HG03066 (cell line): ENCODE results near the gene DENND1A.
"Not testable (repeated sequence)": the region's sequence is repeated elsewhere in the genome, so short reads cannot be mapped to it uniquely, and the experiment has no call there.

Source experiments
- ATAC-seq: cut with Tn5 transposase; IDR thresholded peaks from one replicate; pipeline ENCODE4 v1.9.1; 2021; ENCODE audit warnings: low read depth; ENCODE audit not compliant: unreplicated experiment

The DENND1A gene

DNA sequence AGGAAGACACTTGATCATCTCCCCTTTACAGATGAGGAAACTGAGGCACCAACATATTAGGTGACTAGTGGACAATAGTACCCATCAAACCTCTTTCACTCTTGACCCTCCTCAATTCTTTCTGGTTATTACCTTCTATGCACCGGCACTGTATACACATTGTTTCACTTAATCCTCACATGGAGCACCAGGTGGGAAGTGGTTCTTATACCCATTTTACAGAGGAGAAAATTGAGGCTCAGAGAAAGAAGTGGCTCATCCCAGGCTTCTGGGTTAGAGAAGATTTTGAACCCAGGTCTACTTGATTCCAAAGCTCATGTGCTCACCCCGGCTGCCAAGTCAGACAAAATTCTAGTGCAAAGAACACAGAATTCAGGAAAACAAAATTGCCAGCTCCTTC, 17.4 kb upstream of the DENND1A start:
- no peak for ATAC-seq

DNA sequence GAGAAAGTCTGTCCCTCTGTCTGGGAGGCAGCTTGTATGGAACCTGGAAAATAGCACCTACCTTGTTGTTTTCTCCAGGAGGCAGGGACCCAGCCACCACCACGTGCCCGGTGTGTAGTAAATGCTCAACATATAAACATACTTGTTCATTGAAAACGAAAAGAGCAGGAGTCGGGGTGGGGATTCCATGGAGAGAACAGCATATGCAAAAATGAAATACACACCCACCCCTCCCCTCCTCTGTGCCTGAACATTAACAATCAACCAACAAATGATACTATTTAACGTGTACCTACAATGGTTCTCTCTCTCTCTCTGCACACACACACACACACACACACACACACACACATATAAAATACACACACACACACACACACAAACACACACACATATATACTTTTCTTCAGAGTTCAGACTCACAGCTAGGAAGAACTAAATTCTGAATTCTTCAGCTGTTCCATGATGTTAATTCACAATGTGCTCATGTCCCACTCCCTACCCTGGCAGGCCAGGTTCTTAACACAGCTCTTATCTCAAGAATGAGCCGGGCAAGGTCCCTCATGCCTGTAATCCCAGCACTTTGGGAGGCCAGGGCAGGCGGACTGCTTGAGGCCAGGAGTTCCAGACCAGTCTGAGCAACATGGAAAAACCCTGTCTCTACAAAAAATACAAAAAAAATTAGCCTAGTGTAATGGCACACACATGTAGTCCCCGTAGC, 16.3 kb upstream of the DENND1A start:
- no peak for ATAC-seq

GRCh38 chr9:123945532-123945931, 15.6 kb upstream of the DENND1A start:
- no peak for ATAC-seq

DNA sequence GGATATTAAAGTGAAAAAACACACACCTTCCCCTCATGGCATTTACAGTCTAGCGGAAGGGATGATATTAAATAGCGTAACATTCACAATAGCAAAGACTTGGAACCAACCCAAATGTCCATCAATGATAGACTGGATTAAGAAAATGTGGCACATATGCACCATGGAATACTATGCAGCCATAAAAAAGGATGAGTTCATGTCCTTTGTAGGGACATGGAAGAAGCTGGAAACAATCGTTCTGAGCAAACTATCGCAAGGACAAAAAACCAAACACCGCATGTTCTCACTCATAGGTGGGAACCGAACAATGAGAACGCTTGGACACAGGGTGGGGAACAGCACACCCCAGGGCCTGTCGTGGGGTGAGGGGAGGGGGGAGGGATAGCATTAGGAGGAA, 14.5 kb upstream of the DENND1A start:
- ATAC-seq = not testable (repeated sequence)

DNA sequence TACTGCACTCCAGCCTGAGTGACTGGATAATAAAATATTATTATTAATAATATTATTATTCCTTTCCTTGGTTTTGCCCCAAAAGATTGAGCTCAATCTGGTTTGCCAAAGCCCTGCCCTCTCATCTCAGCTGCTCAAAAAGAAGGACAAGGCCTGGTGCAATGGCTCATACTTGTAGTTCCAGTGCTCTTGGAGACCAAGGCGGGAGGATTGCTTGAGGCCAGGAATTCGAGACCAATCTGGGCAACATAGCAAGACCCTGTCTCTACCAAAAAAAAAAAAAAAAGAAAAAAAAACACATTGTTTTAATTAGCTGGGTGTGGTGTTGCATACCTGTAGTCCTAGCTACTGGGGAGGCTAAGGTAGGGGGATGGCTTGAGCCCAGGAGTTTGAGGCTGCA, 13.7 kb upstream of the DENND1A start:
- no peak for ATAC-seq

- ATAC-seq = no peak
Observed at GRCh38 chr9:123942542-123942941, 12.6 kb upstream of the DENND1A start.

- ATAC-seq = no peak
Observed at GRCh38 chr9:123941524-123942070, 11.7 kb upstream of the DENND1A start.

- ATAC-seq = no peak
Observed at GRCh38 chr9:123940721-123941523, 11.0 kb upstream of the DENND1A start.

DNA sequence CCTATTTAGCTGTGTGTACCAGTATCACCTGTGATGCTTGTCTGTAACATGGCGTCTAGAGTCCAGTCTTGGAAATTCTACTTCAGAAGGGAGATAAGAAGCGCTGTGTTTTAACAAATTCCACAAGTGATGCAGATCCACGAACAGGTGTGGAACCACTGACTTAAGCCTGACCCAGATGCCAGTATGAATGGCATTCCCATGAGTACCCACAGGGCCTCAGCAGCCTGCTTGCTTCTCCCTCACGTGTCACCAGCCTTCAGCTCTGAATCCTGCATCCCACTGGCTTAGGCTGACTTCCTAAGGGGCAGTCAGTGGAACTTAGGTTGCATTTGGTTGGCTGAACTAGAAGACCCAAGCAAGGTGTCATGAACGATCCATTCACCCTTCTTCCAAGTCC, 8.5 kb upstream of the DENND1A start:
- ATAC-seq = no peak

GRCh38 chr9:123936575-123936974, 6.6 kb upstream of the DENND1A start:
- ATAC-seq = not testable (repeated sequence)

GRCh38 chr9:123933440-123934212, 3.7 kb upstream of the DENND1A start:
- ATAC-seq = no peak

GRCh38 chr9:123929177-123929869, 603 bp downstream of the DENND1A start:
- ATAC-seq = peak; percentile 23

DNA sequence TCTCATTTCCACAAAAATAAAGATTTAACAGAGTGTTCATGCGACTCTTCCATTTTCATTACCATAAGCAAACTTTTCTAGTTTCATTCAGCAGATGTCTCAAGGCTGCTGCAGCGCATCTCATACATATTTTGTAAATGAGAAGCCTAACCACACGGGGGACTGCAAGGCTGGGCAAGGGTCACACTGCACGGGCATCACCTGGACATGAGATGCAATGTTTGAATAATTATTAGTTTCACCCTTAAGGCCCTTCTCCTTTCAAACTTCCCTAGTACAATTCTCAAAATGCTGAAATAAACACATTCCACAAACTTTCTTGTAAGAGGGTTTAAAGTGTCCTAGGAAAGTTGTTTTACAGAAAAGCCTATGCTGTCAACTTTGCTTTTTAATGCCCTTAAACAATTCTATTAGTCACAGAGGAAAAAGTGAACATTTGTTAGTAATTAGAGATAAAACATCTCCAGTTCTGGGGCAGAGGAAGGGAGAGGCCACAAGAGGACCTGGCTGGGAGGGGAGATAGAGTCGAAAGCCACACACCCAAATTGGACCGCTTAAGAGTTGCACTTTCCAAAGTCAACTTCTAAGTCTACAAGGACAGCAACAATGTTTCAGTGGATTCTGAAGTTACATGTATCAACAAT, 1.3 kb downstream of the DENND1A start:
- peak; percentile 21 for ATAC-seq

DNA sequence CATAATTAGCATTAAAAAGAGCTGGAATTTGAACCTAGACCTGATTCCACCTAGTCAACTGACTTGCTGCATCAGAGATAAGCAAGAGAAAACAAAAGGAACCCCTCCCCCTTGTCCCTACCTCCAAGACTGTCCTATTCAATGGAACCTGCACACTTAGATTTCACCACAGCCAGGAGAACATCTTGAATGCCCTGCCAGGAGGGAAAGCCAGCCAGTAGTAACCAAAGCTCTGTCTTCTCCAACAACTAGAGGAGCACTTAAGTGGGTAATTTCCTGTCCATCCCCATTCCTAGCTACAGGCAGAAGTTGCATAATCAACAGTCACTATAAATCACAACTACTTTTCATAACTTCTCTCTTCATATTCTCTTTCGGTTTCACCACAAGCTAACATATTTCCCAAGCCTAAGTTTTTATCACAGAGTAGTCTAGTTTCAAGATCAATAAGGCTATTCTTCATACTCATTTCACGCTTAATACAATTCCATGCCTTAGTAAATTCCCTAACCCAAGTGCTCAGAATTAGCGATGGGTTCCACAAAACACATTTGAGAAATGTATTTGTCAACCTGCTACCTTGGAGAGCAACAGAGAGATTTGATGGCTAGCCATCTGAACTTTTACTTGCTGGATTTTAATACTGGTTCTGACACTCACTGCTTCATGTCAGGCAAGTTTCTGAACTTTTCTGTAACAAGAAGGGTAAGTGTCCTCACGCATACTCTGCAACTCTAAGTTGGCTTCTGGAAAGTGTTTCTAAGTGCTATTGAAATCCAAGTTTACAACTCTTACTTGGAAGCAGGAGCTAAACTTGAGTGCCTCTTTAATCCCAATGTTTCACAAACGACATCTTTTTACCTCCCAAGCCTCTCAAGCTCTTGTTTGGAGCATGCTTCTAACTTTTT, 2.0 kb downstream of the DENND1A start:
- ATAC-seq = no peak

DNA sequence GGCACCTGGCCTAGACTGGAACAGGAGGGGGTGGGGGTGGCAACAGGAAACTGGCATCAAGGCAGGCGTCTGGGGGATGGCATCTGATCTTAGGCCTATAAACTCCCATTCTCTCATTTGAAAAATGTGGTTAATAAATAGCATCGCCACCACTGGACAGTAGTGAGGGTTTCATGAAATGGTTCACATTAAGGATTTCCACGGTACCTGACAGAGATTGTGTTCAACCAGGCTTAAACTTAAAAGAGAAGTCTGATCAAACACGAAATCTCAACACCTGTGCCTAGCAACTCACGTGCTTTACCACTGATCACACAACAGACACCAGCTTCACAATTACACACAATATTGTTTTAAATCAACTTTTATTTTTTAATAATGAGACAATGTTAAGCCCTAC, 3.0 kb downstream of the DENND1A start:
- no peak for ATAC-seq

- ATAC-seq = no peak
Observed at GRCh38 chr9:123925819-123926218, 4.1 kb downstream of the DENND1A start.

DNA sequence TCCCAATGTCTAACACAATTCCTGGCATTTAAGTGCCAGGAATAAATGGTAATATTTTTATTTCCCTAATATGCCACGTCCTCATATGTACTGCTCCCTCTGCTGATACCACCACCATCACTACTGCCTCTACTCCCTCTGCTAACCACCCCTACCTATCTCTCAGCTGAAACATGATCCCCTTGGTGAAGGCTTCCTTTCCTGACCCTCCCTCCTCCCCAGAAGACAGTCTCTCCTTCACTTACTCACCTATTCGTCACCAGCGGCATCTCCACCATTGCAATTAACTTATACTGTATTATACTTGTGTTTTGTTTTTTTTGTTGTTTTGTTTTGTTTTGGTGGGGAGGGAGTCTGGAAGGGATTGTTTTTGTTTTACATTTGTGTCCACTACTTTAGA, 4.8 kb downstream of the DENND1A start:
- ATAC-seq = no peak

- ATAC-seq = no peak
Observed at GRCh38 chr9:123924727-123925126, 5.2 kb downstream of the DENND1A start.

DNA sequence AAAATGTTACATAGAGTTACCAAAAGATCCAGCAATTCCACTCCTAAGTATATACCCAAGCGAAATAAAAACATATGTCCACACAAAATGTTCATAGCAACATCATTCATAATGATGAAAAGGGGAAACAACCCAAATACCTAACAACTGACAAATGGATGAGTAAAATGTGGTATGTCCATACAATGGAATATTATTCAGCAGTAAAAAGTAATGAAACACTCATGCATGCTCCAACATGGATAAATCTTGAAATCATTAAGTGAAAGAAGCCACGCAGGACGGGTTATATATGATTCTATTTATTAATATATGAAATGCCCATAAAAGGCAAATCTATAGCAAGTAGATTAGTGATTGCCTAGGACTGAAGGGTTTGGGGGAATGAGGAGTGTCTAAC, 6.0 kb downstream of the DENND1A start:
- no peak for ATAC-seq
